GM13976 (cell line): ENCODE measurements around the gene WASF3.

Source experiments
- DNase-seq: peaks from one replicate; pipeline ENCODE4 v3.0.0; 2012; ENCODE audit warnings: low spot score
- in situ Hi-C: fragments of 300-500 bp; cut with MboI; formaldehyde crosslinking; loops from one replicate; pipeline ENCODE4 v1.12.0; 2022; ENCODE audit warnings: low sequenced_read_pairs, mixed read lengths, inconsistent platforms; ENCODE audit not compliant: unreplicated experiment
- TF ChIP-seq, protein P1 (sequence below): IDR thresholded peaks from 2 replicates; pipeline ENCODE4 v1.5.1; 2012; ENCODE audit warnings: borderline replicate concordance, mild to moderate bottlenecking; ENCODE audit not compliant: insufficient read depth; ENCODE audit errors: extremely low read depth, missing control alignments, control extremely low read depth

Gene WASF3

DNA sequence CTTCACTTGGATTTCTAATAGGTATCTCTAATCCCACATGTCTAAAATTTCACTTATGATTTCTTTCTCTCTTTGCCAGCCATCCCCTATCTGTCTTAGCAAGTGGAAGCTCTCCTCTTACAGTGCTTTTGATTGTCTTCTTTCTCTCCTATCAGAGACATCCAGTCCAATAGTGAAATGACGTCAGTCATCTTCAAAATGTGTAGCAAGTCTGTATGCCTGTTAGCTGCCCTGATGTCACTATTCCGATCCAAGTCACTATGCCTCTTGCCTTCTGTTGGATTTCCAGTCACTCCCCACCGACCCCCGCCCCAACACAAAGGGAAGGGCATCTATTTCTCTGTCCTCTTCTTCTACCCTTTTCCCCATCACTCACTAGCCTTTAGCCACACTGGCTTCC is 96.4 kb downstream of the WASF3 start:
- in situ Hi-C loops: no loop called here
- TF ChIP-seq, protein P1, sequence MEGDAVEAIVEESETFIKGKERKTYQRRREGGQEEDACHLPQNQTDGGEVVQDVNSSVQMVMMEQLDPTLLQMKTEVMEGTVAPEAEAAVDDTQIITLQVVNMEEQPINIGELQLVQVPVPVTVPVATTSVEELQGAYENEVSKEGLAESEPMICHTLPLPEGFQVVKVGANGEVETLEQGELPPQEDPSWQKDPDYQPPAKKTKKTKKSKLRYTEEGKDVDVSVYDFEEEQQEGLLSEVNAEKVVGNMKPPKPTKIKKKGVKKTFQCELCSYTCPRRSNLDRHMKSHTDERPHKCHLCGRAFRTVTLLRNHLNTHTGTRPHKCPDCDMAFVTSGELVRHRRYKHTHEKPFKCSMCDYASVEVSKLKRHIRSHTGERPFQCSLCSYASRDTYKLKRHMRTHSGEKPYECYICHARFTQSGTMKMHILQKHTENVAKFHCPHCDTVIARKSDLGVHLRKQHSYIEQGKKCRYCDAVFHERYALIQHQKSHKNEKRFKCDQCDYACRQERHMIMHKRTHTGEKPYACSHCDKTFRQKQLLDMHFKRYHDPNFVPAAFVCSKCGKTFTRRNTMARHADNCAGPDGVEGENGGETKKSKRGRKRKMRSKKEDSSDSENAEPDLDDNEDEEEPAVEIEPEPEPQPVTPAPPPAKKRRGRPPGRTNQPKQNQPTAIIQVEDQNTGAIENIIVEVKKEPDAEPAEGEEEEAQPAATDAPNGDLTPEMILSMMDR: no peak
- DNase-seq: no peak

DNA sequence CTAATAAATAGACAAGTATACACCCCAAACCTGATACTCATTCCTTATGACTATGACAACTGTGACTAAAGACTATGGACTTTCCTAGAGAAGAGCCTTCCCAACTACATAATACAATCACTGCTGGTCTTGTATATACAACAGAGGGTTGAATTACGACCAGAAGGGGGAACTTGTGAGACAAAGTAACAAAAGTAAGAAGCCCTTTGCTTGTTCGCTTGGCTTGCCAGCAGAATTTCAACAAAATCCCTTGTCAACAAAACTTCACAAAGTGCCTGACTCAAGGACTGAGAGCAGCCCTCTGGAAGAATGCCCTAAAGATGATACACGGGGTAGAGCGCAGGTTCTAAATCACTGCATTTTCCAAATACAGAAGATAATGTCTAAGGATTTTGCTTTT is 99.4 kb downstream of the WASF3 start:
- no peak for DNase-seq
- TF ChIP-seq, protein P1: no peak
- in situ Hi-C loops: no loop called here

DNA sequence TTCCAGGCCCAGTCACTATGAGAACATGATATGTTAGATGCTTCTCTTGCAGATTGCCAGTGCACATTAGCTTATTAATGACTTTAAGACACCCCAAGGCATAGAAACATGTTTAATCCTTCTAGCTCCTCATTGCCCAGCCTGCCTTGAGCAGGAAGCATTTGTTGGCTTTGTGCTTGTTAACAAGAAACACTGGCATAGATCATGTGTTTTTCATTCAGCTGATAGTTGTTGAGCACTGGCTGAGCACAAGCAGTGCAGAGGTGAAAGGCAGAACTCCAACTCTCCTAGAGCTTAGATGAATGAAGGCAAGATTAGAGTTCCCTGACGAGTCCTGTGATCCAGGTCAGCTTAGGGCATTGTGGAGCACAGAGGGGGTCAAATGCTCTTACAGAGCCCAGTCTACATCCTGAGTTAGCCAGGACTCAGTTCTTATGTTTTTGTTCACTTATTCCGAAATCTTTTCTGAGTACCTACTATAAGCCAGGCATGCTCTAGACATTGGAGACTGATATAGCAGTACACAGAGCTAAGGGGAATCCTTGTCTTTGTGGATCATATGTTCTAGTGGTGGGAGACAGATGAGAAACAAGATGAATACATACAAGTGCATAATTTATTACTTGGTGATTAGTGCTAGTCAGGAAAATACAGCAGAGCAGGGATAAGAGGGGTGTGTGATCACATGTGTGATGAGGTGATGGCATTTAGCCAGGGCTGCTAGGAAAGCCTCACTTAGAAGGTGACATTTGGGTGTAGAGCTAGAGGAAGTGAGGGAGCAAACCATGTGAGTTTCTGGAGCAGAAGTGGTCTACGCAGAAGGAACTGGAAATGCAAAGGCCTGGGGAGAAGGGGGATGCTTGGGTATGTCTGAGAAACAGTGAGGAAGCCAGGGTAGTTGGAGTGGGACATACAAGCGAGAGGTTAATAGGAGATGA is 101.2 kb downstream of the WASF3 start:
- no peak for DNase-seq
- TF ChIP-seq, protein P1: no peak
- in situ Hi-C loops: no loop called here

DNA sequence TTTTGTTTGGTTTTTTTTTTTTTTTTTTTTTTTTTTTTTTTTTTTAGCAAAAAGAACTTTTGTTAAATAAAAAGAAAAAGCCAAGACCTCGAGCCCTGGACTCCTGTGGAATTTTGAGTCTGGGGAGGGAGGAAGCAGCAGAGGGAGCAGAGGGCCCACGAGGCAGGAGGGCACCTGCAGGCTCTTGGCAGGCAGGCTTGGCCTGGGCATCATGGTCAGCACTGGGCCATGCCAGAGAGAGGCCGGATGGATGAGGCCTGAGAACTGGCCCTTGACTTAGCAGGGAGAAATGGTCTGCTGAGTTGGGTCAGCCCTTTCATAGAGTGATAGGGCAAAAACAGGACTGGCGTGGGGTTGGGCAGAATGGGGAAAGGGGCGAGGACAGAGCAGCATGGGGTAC is 102.7 kb downstream of the WASF3 start:
- TF ChIP-seq, protein P1: no peak
- DNase-seq: no peak
- in situ Hi-C loops: no loop called here

DNA sequence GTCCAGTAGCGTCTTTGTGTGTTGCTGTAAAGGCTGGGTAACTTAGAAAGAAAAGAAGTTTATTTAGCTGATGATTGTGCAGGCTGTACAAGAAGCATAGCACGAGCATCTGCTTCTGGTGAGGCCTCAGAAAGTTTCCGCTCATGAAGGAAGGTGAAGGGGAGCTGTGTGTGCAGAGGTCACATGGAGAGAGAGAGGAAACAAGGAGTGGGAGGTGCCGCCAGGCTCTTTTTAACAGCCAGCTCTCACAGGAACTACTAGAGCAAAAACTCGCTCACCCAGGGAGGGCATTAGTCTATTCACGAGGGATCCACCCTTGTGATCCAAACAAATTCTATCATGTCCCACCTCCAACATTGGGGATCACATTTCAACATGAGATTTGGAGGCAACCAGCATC is 103.3 kb downstream of the WASF3 start:
- DNase-seq: no peak
- in situ Hi-C loops: no loop called here
- TF ChIP-seq, protein P1: no peak

DNA sequence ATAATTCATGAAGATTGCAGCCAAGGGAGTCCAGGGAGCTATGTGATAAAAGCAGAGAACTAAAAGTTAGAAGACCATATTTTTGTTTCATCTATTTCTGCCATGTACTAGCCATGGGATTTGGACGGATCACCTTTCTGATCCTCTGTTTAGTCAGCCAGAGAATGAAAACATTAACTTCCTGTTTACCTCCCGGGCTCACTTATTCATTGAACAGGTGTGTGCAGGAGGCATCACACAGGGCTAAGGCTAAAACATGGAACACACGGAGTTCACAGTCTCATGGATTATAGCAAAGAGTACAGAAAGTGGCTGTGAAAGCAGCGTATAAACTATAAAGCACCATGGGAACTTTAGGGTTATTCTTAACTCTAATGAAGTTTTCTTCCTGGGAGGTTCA is 106.3 kb downstream of the WASF3 start:
- no peak for DNase-seq
- in situ Hi-C loops: no loop called here
- TF ChIP-seq, protein P1: no peak
